HEK293 (cell line): Measurements from ENCODE around the gene ARL8B.

Experiments
- CTCF ChIA-PET: fragments of 350-600 bp; formaldehyde crosslinking; extraction: SDS; loops from one replicate; lab custom pipeline; 2021; ENCODE audit warnings: antibody characterized with exemption; lab: Yijun Ruan, JAX
- POLR2A ChIA-PET: fragments of 300-600 bp; formaldehyde crosslinking; extraction: SDS; loops from one replicate; lab custom pipeline; 2020; ENCODE audit warnings: antibody characterized with exemption, inconsistent platforms; lab: Yijun Ruan, JAX
- H3K27ac ChIP-seq: fragments of 200-500 bp; sonication (Bioruptor generic); 2 replicates; pipeline ENCODE4 v1.5.1; 2014; ENCODE audit warnings: low read depth, low read length, control low read depth, inconsistent platforms; ENCODE audit errors: extremely low read depth
- H3K36me3 ChIP-seq, 2 experiments: fragments of 200-500 bp in 1 of 2; sonication (Bioruptor generic) in 1 of 2; 1 replicate in 1 of 2; 2 replicates in 1 of 2; pipeline ENCODE4 v1.5.1; 2014 to 2017; ENCODE audit warnings: inconsistent platforms in 2 of 2, low read length in 2 of 2; ENCODE audit not compliant: control insufficient read depth in 2 of 2, insufficient read depth in 1 of 2
- H3K4me1 ChIP-seq: fragments of 200-500 bp; sonication (Bioruptor generic); 2 replicates; pipeline ENCODE4 v1.5.1; 2014; ENCODE audit warnings: mild to moderate bottlenecking, low read length, inconsistent platforms; ENCODE audit not compliant: control insufficient read depth, insufficient read depth
- H3K4me3 ChIP-seq: 2 replicates; pipeline ENCODE4 v1.5.1; 2011; ENCODE audit warnings: low read depth, mild to moderate bottlenecking, control low read depth, low read length, moderate library complexity
- H3K9me3 ChIP-seq: fragments of 200-500 bp; sonication (Bioruptor generic); 2 replicates; pipeline ENCODE4 v1.5.1; 2014; ENCODE audit warnings: low read depth, low read length, inconsistent platforms; ENCODE audit not compliant: control insufficient read depth, insufficient read depth
- GLIS1 ChIP-seq: fragments of 450-650 bp; formaldehyde crosslinking; IDR thresholded peaks from 2 replicates; pipeline ENCODE4 v1.5.1; 2016; ENCODE audit warnings: missing biosample characterization, missing genetic modification characterization
- HOXD13 ChIP-seq: sonication (generic); formaldehyde crosslinking; IDR thresholded peaks from 2 replicates; pipeline ENCODE4 v1.8.0; 2022; ENCODE audit warnings: missing genetic modification reagents, borderline replicate concordance
- MEIS1 ChIP-seq: sonication (generic); formaldehyde crosslinking; IDR thresholded peaks from 2 replicates; pipeline ENCODE4 v1.8.1; 2022; ENCODE audit warnings: missing genetic modification reagents, mild to moderate bottlenecking, borderline replicate concordance
- SALL2 ChIP-seq: fragments of 450-650 bp; formaldehyde crosslinking; IDR thresholded peaks from 2 replicates; pipeline ENCODE4 v1.5.0; 2017; ENCODE audit warnings: missing biosample characterization, mild to moderate bottlenecking, missing genetic modification characterization, borderline replicate concordance
- SCRT1 ChIP-seq: fragments of 450-650 bp; formaldehyde crosslinking; IDR thresholded peaks from 2 replicates; pipeline ENCODE4 v1.5.1; 2016; ENCODE audit warnings: missing biosample characterization, missing genetic modification characterization, borderline replicate concordance
- ZNF157 ChIP-seq: fragments of 450-650 bp; formaldehyde crosslinking; IDR thresholded peaks from 2 replicates; pipeline ENCODE4 v1.5.1; 2016; ENCODE audit warnings: missing biosample characterization, missing genetic modification characterization
- ZNF302 ChIP-seq: fragments of 450-650 bp; formaldehyde crosslinking; IDR thresholded peaks from 2 replicates; pipeline ENCODE4 v1.5.1; 2016; ENCODE audit warnings: missing biosample characterization, missing genetic modification characterization, low read depth
- ZNF354C ChIP-seq: fragments of 450-650 bp; formaldehyde crosslinking; IDR thresholded peaks from 2 replicates; pipeline ENCODE4 v1.5.1; 2016; ENCODE audit warnings: missing biosample characterization, missing genetic modification characterization, low read depth, borderline replicate concordance
- ZNF664 ChIP-seq: fragments of 450-650 bp; formaldehyde crosslinking; IDR thresholded peaks from 2 replicates; pipeline ENCODE4 v1.5.1; 2016; ENCODE audit warnings: missing biosample characterization, missing genetic modification characterization
- ZNF791 ChIP-seq: fragments of 450-650 bp; formaldehyde crosslinking; IDR thresholded peaks from 2 replicates; pipeline ENCODE4 v1.5.1; 2016; ENCODE audit warnings: missing biosample characterization, missing genetic modification characterization
- ZNF837 ChIP-seq: fragments of 450-650 bp; formaldehyde crosslinking; IDR thresholded peaks from 2 replicates; pipeline ENCODE4 v1.5.1; 2016; ENCODE audit warnings: missing biosample characterization, missing genetic modification characterization
- TF ChIP-seq, protein P1 (sequence below): fragments of 450-650 bp; formaldehyde crosslinking; optimal IDR thresholded peaks from 2 replicates; pipeline ENCODE3; 2016; ENCODE audit warnings: missing biosample characterization, mild to moderate bottlenecking, missing genetic modification characterization
- TF ChIP-seq, protein P2 (sequence below): fragments of 450-650 bp; formaldehyde crosslinking; IDR thresholded peaks from 2 replicates; pipeline ENCODE4 v1.5.1; 2016; ENCODE audit warnings: missing biosample characterization, missing genetic modification characterization, low read depth
- TF ChIP-seq, protein P3 (sequence below): fragments of 450-650 bp; formaldehyde crosslinking; IDR thresholded peaks from 2 replicates; pipeline ENCODE4 v1.5.1; 2016; ENCODE audit warnings: missing biosample characterization, missing genetic modification characterization
- TF ChIP-seq, protein P4 (sequence below): fragments of 450-650 bp; formaldehyde crosslinking; IDR thresholded peaks from 2 replicates; pipeline ENCODE4 v1.5.1; 2016; ENCODE audit warnings: missing biosample characterization, missing genetic modification characterization
- TF ChIP-seq, protein P5 (sequence below): fragments of 450-650 bp; formaldehyde crosslinking; conservative IDR thresholded peaks from 2 replicates; pipeline ENCODE4 v1.5.1; 2016; ENCODE audit warnings: low read depth, missing biosample characterization, missing genetic modification characterization

Gene ARL8B

DNA sequence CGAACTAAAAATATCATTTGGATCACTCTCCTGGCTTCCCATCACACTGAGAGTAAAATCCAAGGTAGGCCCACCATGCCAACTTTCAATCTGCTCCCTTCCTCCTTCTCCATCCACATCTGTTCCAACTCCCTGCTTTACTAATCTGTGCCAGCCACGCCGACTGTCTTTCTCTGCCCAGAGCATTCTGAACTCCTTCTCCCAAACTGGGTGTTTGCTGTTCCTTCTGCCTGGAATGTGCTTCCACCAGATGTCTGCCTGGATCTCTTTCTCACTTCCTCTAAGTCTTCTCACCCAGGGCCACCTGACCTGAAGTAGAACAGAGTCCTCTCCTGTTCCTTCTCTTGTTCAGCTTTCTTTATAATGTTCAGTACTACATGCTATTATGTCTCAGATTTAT, 5.6 kb upstream of the ARL8B start (continued):
- TF ChIP-seq ZNF157 (tag by site-specific recombination) (no peak), ZNF354C (tag by site-specific recombination) (no peak), HOXD13 (CRISPR knock-in tag) (no peak), GLIS1 (tag by site-specific recombination) (no peak), SALL2 (tag by site-specific recombination) (no peak)
- TF ChIP-seq, protein P1, sequence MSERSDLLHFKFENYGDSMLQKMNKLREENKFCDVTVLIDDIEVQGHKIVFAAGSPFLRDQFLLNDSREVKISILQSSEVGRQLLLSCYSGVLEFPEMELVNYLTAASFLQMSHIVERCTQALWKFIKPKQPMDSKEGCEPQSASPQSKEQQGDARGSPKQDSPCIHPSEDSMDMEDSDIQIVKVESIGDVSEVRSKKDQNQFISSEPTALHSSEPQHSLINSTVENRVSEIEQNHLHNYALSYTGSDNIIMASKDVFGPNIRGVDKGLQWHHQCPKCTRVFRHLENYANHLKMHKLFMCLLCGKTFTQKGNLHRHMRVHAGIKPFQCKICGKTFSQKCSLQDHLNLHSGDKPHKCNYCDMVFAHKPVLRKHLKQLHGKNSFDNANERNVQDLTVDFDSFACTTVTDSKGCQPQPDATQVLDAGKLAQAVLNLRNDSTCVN = no peak
- TF ChIP-seq, protein P2, sequence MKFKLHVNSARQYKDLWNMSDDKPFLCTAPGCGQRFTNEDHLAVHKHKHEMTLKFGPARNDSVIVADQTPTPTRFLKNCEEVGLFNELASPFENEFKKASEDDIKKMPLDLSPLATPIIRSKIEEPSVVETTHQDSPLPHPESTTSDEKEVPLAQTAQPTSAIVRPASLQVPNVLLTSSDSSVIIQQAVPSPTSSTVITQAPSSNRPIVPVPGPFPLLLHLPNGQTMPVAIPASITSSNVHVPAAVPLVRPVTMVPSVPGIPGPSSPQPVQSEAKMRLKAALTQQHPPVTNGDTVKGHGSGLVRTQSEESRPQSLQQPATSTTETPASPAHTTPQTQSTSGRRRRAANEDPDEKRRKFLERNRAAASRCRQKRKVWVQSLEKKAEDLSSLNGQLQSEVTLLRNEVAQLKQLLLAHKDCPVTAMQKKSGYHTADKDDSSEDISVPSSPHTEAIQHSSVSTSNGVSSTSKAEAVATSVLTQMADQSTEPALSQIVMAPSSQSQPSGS (tag by site-specific recombination) = no peak

DNA sequence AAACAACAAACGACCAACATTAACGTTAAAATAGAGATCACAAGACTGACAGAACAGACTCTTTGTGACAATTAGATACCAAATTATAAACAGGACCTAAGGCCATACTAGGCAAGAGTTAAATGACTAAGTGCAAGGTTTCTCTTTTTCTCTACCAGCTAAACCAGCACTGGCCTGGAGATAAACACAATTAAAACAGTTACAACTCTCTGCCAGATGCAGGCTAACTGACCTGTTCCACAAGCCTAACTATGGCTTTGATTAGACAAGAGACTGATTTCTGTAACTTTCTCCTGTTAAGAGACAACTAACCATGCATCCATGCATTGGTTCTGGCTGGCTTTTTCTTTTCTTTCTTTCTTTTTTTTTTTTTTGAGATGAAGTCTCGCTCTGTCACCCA, 1.6 kb upstream of the ARL8B start:
- CTCF ChIA-PET = interaction anchor here (1.8 kb wide), 1 partner anchor 409 kb away, joined by 7 read pairs; no protein-coding TSS in a partner anchor
- H3K4me3 ChIP-seq = no peak overlapping the region
- peaks cover 3% of the 10 kb centered on the region for H3K4me1 ChIP-seq
- POLR2A ChIA-PET = no interaction called here
- TF ChIP-seq, protein P3, sequence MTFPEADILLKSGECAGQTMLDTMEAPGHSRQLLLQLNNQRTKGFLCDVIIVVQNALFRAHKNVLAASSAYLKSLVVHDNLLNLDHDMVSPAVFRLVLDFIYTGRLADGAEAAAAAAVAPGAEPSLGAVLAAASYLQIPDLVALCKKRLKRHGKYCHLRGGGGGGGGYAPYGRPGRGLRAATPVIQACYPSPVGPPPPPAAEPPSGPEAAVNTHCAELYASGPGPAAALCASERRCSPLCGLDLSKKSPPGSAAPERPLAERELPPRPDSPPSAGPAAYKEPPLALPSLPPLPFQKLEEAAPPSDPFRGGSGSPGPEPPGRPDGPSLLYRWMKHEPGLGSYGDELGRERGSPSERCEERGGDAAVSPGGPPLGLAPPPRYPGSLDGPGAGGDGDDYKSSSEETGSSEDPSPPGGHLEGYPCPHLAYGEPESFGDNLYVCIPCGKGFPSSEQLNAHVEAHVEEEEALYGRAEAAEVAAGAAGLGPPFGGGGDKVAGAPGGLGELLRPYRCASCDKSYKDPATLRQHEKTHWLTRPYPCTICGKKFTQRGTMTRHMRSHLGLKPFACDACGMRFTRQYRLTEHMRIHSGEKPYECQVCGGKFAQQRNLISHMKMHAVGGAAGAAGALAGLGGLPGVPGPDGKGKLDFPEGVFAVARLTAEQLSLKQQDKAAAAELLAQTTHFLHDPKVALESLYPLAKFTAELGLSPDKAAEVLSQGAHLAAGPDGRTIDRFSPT (tag by site-specific recombination) = no peak
- H3K36me3 ChIP-seq = no peaks in the 10 kb centered on the region; a peak in 1 of 3 replicates
- no peak overlapping the region for H3K27ac ChIP-seq
- H3K9me3 ChIP-seq = no peaks in the 10 kb centered on the region

DNA sequence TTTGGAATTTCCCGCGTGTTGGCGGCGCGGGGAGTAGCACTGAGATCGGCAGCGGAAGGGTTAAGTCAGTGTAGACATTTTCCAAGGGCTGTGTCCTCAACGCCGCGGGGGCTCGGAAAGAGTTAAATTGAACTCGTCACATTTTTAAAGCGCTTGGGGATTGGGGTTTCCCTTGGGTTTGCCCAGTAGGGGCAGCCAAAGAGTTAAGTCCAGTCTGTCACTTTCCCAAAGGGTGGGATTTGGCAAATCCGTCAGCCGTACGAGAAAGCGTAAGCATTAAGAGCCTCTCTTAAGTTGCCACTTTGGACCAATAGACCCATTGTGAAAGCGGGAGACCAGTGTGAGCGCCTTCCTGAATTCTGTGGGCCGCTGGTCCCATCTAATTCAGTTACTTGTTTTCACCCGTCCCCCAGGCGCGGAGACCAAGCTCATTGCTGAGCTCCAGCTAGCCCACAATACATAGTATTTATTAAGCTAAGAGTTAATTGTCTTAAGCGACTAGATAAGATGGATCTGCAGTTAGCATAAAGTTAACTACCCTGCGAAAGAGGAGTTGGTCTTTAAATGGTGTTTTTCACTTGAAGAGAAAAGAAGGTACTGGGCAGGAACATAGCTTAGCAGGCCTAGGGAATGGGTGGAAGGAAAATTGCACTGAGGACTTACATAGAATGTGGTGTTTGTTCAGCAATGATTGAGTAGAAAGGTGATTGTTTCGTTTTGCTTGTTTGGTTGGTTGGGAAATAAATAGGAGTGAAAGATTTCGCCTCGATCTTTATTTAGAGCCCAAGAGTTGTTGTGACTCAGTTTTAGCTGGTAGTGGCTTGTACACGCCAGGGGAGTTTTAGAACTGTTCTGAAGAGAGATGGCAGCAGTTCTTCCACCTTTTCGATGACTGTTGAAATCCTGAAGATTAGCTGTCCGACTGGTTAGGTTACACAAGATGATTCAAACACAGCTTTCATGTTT, 932 bp downstream of the ARL8B start:
- H3K27ac ChIP-seq = peak overlapping the region; percentile 35; the same call in 1 of the 2 replicates
- peaks cover 3% of the 10 kb centered on the region for H3K4me1 ChIP-seq
- no peaks in the 10 kb centered on the region for H3K9me3 ChIP-seq
- peak overlapping the region; percentile 91 for H3K4me3 ChIP-seq
- ChIA-PET CTCF (interaction anchor here (0.6 to 1.8 kb wide), 7 partner anchors 13 to 412 kb away, joined by 3 to 9 read pairs (median 4); partner anchors contain the start of gene EDEM1), POLR2A (interaction anchor here (0.5 to 1.6 kb wide), 6 partner anchors 16 to 656 kb away, joined by 3 to 6 read pairs (median 4); partner anchors contain the start of genes BHLHE40 and SUMF1)
- no peaks in the 10 kb centered on the region; a peak in 1 of 3 replicates for H3K36me3 ChIP-seq
- TF ChIP-seq SCRT1 (no peak), ZNF837 (tag by site-specific recombination) (no peak), ZNF791 (tag by site-specific recombination) (no peak), ZNF302 (tag by site-specific recombination) (no peak), MEIS1 (CRISPR knock-in tag) (no peak), ZNF664 (tag by site-specific recombination) (no peak)
- TF ChIP-seq, protein P4, sequence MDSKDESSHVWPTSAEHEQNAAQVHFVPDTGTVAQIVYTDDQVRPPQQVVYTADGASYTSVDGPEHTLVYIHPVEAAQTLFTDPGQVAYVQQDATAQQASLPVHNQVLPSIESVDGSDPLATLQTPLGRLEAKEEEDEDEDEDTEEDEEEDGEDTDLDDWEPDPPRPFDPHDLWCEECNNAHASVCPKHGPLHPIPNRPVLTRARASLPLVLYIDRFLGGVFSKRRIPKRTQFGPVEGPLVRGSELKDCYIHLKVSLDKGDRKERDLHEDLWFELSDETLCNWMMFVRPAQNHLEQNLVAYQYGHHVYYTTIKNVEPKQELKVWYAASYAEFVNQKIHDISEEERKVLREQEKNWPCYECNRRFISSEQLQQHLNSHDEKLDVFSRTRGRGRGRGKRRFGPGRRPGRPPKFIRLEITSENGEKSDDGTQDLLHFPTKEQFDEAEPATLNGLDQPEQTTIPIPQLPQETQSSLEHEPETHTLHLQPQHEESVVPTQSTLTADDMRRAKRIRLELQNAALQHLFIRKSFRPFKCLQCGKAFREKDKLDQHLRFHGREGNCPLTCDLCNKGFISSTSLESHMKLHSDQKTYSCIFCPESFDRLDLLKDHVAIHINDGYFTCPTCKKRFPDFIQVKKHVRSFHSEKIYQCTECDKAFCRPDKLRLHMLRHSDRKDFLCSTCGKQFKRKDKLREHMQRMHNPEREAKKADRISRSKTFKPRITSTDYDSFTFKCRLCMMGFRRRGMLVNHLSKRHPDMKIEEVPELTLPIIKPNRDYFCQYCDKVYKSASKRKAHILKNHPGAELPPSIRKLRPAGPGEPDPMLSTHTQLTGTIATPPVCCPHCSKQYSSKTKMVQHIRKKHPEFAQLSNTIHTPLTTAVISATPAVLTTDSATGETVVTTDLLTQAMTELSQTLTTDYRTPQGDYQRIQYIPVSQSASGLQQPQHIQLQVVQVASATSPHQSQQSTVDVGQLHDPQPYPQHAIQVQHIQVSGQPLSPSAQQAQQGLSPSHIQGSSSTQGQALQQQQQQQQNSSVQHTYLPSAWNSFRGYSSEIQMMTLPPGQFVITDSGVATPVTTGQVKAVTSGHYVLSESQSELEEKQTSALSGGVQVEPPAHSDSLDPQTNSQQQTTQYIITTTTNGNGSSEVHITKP = peak; percentile 24; the same call in 1 of the 2 replicates
- TF ChIP-seq, protein P5, sequence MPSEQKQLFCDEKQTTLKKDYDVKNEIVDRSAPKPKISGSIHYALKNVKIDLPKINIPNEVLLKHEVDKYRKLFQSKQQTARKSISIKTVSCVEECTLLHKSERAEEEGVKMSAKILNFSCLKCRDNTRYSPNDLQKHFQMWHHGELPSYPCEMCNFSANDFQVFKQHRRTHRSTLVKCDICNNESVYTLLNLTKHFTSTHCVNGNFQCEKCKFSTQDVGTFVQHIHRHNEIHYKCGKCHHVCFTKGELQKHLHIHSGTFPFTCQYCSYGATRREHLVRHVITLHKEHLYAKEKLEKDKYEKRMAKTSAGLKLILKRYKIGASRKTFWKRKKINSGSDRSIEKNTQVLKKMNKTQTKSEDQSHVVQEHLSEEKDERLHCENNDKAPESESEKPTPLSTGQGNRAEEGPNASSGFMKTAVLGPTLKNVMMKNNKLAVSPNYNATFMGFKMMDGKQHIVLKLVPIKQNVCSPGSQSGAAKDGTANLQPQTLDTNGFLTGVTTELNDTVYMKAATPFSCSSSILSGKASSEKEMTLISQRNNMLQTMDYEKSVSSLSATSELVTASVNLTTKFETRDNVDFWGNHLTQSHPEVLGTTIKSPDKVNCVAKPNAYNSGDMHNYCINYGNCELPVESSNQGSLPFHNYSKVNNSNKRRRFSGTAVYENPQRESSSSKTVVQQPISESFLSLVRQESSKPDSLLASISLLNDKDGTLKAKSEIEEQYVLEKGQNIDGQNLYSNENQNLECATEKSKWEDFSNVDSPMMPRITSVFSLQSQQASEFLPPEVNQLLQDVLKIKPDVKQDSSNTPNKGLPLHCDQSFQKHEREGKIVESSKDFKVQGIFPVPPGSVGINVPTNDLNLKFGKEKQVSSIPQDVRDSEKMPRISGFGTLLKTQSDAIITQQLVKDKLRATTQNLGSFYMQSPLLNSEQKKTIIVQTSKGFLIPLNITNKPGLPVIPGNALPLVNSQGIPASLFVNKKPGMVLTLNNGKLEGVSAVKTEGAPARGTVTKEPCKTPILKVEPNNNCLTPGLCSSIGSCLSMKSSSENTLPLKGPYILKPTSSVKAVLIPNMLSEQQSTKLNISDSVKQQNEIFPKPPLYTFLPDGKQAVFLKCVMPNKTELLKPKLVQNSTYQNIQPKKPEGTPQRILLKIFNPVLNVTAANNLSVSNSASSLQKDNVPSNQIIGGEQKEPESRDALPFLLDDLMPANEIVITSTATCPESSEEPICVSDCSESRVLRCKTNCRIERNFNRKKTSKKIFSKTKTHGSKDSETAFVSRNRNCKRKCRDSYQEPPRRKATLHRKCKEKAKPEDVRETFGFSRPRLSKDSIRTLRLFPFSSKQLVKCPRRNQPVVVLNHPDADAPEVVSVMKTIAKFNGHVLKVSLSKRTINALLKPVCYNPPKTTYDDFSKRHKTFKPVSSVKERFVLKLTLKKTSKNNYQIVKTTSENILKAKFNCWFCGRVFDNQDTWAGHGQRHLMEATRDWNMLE = no peak
